ENCODE results near the gene NECTIN3.

The NECTIN3 gene

DNA sequence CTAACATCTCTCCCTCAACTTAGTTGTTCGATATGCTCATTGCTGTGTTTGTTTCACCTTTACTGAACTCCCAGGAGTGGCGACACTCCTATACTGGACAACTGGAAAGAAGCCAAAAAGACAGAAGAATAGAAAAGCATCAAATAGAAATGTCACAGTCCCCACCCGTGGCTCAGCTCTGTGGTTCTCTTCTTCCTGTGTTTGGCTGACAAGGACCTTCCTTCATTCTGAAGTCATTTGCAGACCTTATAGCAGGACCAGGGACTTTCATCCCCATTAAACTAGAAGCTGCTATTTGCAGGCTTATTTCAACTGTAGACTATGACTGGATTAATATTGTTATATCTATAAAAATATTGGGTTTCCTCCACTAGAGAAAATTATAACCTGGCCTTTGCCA is 125.9 kb downstream of the NECTIN3 start:
- no peak for DNase-seq (ENCODE audit: low read depth in 2 of 3, low spot score in 1 of 3)

- DNase-seq (ENCODE audit: low read depth in 2 of 3, low spot score in 1 of 3): no peak
Measured at GRCh38 chr3:111200027-111200426, 128.4 kb downstream of the NECTIN3 start.

DNA sequence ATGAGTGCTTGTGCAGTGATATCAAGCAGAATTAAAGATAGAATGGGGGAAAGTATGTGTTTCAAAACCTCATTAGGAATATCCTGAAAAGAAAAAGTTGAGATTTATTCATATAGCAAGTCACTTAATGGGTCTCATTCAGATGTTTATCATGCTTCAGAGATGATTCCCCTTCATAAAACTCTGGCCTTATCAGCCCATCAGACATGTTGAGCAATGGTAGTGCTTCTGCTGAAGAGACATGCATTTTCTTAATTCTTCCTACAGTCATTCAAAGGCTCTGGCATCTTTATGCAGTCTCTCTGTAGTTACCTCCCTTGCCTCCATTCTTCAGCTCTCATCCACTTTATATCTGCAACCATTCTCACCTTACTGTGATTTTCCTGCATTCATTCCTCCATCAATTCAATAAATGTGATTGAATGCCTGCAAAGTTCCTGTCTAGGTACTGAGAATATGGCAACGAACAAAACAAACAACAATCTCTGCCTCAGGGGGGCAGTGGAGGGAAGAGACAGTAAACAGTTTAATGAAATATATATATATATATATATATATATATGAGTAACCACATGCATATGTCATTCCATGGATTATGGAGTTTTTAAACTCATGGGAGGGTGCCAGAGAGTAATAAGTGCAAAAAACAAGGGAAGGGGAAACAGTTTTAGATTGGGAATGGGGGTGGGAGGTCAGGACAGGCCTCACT is 138.5 kb downstream of the NECTIN3 start:
- no peak for DNase-seq (ENCODE audit: low read depth in 2 of 3, low spot score in 1 of 3)

- DNase-seq (ENCODE audit: low read depth in 2 of 3, low spot score in 1 of 3): no peak
Measured at GRCh38 chr3:111210866-111211564, 139.4 kb downstream of the NECTIN3 start.

DNA sequence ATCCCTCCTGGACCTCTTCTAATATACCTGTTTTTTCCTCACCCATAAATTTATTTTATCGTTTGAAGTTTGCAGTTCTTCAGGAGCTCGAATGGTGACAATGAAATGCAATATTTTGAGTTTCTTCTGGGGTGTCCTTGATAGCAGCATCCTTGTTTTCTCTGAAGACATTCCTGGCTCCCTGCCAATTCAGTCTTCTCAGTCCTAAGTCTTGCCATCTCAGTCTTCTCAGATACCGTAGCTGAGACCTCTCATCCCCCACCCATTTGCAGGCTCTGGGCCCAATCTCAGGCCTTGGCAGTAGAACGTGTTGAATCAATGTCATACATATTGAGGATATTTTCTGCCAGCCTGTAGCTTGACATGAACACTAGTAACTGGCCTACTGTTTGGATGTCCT is 140.9 kb downstream of the NECTIN3 start:
- DNase-seq (ENCODE audit: low read depth in 2 of 3, low spot score in 1 of 3): no peak

DNA sequence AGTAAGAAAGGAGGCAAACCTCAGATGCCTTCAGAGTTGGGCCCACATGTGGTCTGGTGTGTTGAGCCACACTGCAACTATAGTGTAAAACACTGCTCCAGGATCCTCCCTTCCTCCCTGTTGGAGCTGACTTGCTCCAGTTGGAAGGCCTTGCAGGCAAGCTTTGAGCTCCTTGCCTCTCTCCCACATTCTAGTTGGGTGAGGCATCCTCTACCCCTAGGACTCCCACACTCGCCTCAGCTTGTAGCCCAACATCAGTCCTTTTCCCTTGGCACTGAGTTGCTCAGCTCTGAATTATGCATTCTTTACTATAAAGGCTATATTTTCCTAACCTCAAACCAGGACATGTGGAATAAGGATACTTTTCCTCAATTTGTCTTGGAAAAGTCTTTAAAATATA is 143.9 kb downstream of the NECTIN3 start:
- DNase-seq (ENCODE audit: low read depth in 2 of 3, low spot score in 1 of 3): no peak

GRCh38 chr3:111218615-111219014 is 147.0 kb downstream of the NECTIN3 start:
- no peak for DNase-seq (ENCODE audit: low read depth in 2 of 3, low spot score in 1 of 3)

DNA sequence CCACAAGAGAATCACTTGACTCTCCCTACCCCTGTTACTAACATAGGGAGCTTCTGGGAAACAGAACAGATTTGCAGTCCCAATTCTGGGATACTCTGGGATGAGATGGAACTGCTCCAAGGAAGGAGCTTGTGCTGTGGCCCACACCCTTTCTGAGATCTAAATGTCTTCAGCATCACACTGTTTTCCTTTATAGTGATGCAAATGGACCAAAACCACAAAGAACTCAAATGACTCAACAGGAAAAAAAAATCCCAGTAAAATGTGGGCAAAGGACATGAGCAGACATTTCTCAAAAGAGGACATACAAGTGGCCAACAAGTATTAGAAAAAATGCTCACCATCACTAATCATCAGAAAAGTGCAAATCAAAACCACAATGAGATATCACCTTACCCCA is 155.6 kb downstream of the NECTIN3 start:
- DNase-seq (ENCODE audit: low read depth in 2 of 3, low spot score in 1 of 3): no peak

- no peak for DNase-seq (ENCODE audit: low read depth in 2 of 3, low spot score in 1 of 3)
Measured at GRCh38 chr3:111229301-111229700, 157.7 kb downstream of the NECTIN3 start.

- no peak for DNase-seq (ENCODE audit: low read depth in 2 of 3, low spot score in 1 of 3)
Measured at GRCh38 chr3:111236836-111237713, 165.5 kb downstream of the NECTIN3 start.

GRCh38 chr3:111237946-111238345 is 166.3 kb downstream of the NECTIN3 start:
- DNase-seq (ENCODE audit: low read depth in 2 of 3, low spot score in 1 of 3): no peak

GRCh38 chr3:111238885-111239284 is 167.3 kb downstream of the NECTIN3 start:
- peak in 1 of 3 donors; percentile 6 for DNase-seq (ENCODE audit: low read depth in 2 of 3, low spot score in 1 of 3)

GRCh38 chr3:111241960-111242359 is 170.3 kb downstream of the NECTIN3 start:
- DNase-seq (ENCODE audit: low read depth in 2 of 3, low spot score in 1 of 3): no peak
